HEK293 (cell line): ENCODE data around the gene TMEM256.

ENCODE experiments used
- CTCF ChIA-PET: fragments of 350-600 bp; formaldehyde crosslinking; extraction: SDS; loops from one replicate; lab custom pipeline; 2021; ENCODE audit warnings: antibody characterized with exemption; lab: Yijun Ruan, JAX
- POLR2A ChIA-PET: fragments of 300-600 bp; formaldehyde crosslinking; extraction: SDS; loops from one replicate; lab custom pipeline; 2020; ENCODE audit warnings: antibody characterized with exemption, inconsistent platforms; lab: Yijun Ruan, JAX
- H3K27ac ChIP-seq: fragments of 200-500 bp; sonication (Bioruptor generic); 2 replicates; pipeline ENCODE4 v1.5.1; 2014; ENCODE audit warnings: low read depth, low read length, control low read depth, inconsistent platforms; ENCODE audit errors: extremely low read depth
- H3K36me3 ChIP-seq, 2 experiments: fragments of 200-500 bp in 1 of 2; sonication (Bioruptor generic) in 1 of 2; 1 replicate in 1 of 2; 2 replicates in 1 of 2; pipeline ENCODE4 v1.5.1; 2014 to 2017; ENCODE audit warnings: inconsistent platforms in 2 of 2, low read length in 2 of 2; ENCODE audit not compliant: control insufficient read depth in 2 of 2, insufficient read depth in 1 of 2
- H3K4me1 ChIP-seq: fragments of 200-500 bp; sonication (Bioruptor generic); 2 replicates; pipeline ENCODE4 v1.5.1; 2014; ENCODE audit warnings: mild to moderate bottlenecking, low read length, inconsistent platforms; ENCODE audit not compliant: control insufficient read depth, insufficient read depth
- H3K4me3 ChIP-seq: 2 replicates; pipeline ENCODE4 v1.5.1; 2011; ENCODE audit warnings: low read depth, mild to moderate bottlenecking, control low read depth, low read length, moderate library complexity
- H3K9me3 ChIP-seq: fragments of 200-500 bp; sonication (Bioruptor generic); 2 replicates; pipeline ENCODE4 v1.5.1; 2014; ENCODE audit warnings: low read depth, low read length, inconsistent platforms; ENCODE audit not compliant: control insufficient read depth, insufficient read depth
- BCL11A ChIP-seq: fragments of 450-650 bp; formaldehyde crosslinking; IDR thresholded peaks from 2 replicates; pipeline ENCODE4 v1.5.1; 2016; ENCODE audit warnings: low read depth, missing biosample characterization, missing genetic modification characterization
- BCL6B ChIP-seq: fragments of 450-650 bp; formaldehyde crosslinking; IDR thresholded peaks from 2 replicates; pipeline ENCODE4 v1.5.1; 2017; ENCODE audit warnings: missing biosample characterization, missing genetic modification characterization
- GFI1B ChIP-seq: fragments of 450-650 bp; formaldehyde crosslinking; IDR thresholded peaks from 2 replicates; pipeline ENCODE4 v1.5.1; 2016; ENCODE audit warnings: missing biosample characterization, missing genetic modification characterization
- GLI4 ChIP-seq: fragments of 450-650 bp; formaldehyde crosslinking; IDR thresholded peaks from 2 replicates; pipeline ENCODE4 v1.5.1; 2016; ENCODE audit warnings: missing biosample characterization, missing genetic modification characterization
- HOXA7 ChIP-seq: sonication (generic); formaldehyde crosslinking; IDR thresholded peaks from 2 replicates; pipeline ENCODE4 v1.8.1; 2022; ENCODE audit warnings: missing genetic modification reagents, borderline replicate concordance
- HOXC10 ChIP-seq: sonication (generic); formaldehyde crosslinking; IDR thresholded peaks from 2 replicates; pipeline ENCODE4 v1.8.1; 2023; ENCODE audit warnings: mild to moderate bottlenecking, missing genetic modification reagents
- IKZF3 ChIP-seq: fragments of 450-650 bp; IDR thresholded peaks from 2 replicates; pipeline ENCODE4 v1.5.0; 2018; ENCODE audit warnings: missing biosample characterization, mild to moderate bottlenecking, missing genetic modification characterization, moderate library complexity
- KLF16 ChIP-seq: fragments of 450-650 bp; formaldehyde crosslinking; IDR thresholded peaks from 2 replicates; pipeline ENCODE4 v1.5.1; 2017; ENCODE audit warnings: missing biosample characterization, missing genetic modification characterization
- KLF7 ChIP-seq: fragments of 450-650 bp; formaldehyde crosslinking; IDR thresholded peaks from 2 replicates; pipeline ENCODE4 v1.5.1; 2016; ENCODE audit warnings: missing biosample characterization, missing genetic modification characterization, borderline replicate concordance
- MYNN ChIP-seq: fragments of 450-650 bp; formaldehyde crosslinking; IDR thresholded peaks from 2 replicates; pipeline ENCODE4 v1.5.1; 2016; ENCODE audit warnings: missing biosample characterization, missing genetic modification characterization, borderline replicate concordance
- OVOL3 ChIP-seq: fragments of 450-650 bp; formaldehyde crosslinking; IDR thresholded peaks from 2 replicates; pipeline ENCODE4 v1.5.1; 2016; ENCODE audit warnings: missing biosample characterization, missing genetic modification characterization
- PRDM1 ChIP-seq: fragments of 450-650 bp; formaldehyde crosslinking; IDR thresholded peaks from 2 replicates; pipeline ENCODE4; 2016; ENCODE audit warnings: missing biosample characterization, missing genetic modification characterization
- TRIM28 ChIP-seq: IDR thresholded peaks from 2 replicates; pipeline ENCODE4 v1.6.1; 2011; ENCODE audit warnings: low read length, control low read depth, borderline replicate concordance
- ZBTB7A ChIP-seq: fragments of 450-650 bp; formaldehyde crosslinking; IDR thresholded peaks from 2 replicates; pipeline ENCODE4 v1.5.1; 2016; ENCODE audit warnings: low read depth, missing biosample characterization, missing genetic modification characterization
- ZBTB8A ChIP-seq: fragments of 450-650 bp; formaldehyde crosslinking; IDR thresholded peaks from 2 replicates; pipeline ENCODE4 v1.5.1; 2016; ENCODE audit warnings: missing biosample characterization, missing genetic modification characterization
- ZFP3 ChIP-seq: fragments of 450-650 bp; formaldehyde crosslinking; IDR thresholded peaks from 2 replicates; pipeline ENCODE4 v1.5.1; 2016; ENCODE audit warnings: low read depth, missing biosample characterization, missing genetic modification characterization
- ZNF157 ChIP-seq: fragments of 450-650 bp; formaldehyde crosslinking; IDR thresholded peaks from 2 replicates; pipeline ENCODE4 v1.5.1; 2016; ENCODE audit warnings: missing biosample characterization, missing genetic modification characterization
- ZNF16 ChIP-seq: fragments of 450-650 bp; formaldehyde crosslinking; IDR thresholded peaks from 2 replicates; pipeline ENCODE4 v1.5.1; 2016; ENCODE audit warnings: low read depth, missing biosample characterization, missing genetic modification characterization
- ZNF174 ChIP-seq: fragments of 450-650 bp; formaldehyde crosslinking; IDR thresholded peaks from 2 replicates; pipeline ENCODE4 v1.5.0; 2017; ENCODE audit warnings: missing biosample characterization, mild to moderate bottlenecking, missing genetic modification characterization
- ZNF221 ChIP-seq: fragments of 450-650 bp; formaldehyde crosslinking; IDR thresholded peaks from 2 replicates; pipeline ENCODE4 v1.5.1; 2017; ENCODE audit warnings: missing biosample characterization, missing genetic modification characterization, borderline replicate concordance
- ZNF23 ChIP-seq: fragments of 450-650 bp; formaldehyde crosslinking; IDR thresholded peaks from 2 replicates; pipeline ENCODE4 v1.5.1; 2016; ENCODE audit warnings: missing biosample characterization, missing genetic modification characterization, borderline replicate concordance
- ZNF266 ChIP-seq: fragments of 450-650 bp; formaldehyde crosslinking; IDR thresholded peaks from 2 replicates; pipeline ENCODE4 v1.5.1; 2016; ENCODE audit warnings: missing biosample characterization, missing genetic modification characterization, low read depth
- ZNF274 ChIP-seq, 2 experiments: fragments of 200-500 bp in 1 of 2; fragments of 450-650 bp in 1 of 2; sonication (Bioruptor generic) in 1 of 2; formaldehyde crosslinking in 1 of 2; IDR thresholded peaks; 2 replicates each; pipeline versions ENCODE4 v1.5.1 to v1.6.1; 2014 to 2016; ENCODE audit warnings: borderline replicate concordance in 1 of 2, inconsistent platforms in 1 of 2, low read length in 1 of 2, missing biosample characterization in 1 of 2, missing genetic modification characterization in 1 of 2
- ZNF350 ChIP-seq: fragments of 450-650 bp; formaldehyde crosslinking; IDR thresholded peaks from 2 replicates; pipeline ENCODE4 v1.5.0; 2017; ENCODE audit warnings: missing biosample characterization, mild to moderate bottlenecking, missing genetic modification characterization
- ZNF366 ChIP-seq: fragments of 450-650 bp; formaldehyde crosslinking; conservative IDR thresholded peaks from 2 replicates; pipeline ENCODE4 v1.5.1; 2016; ENCODE audit warnings: missing biosample characterization, missing genetic modification characterization
- ZNF398 ChIP-seq: fragments of 450-650 bp; formaldehyde crosslinking; IDR thresholded peaks from 2 replicates; pipeline ENCODE4 v1.5.1; 2017; ENCODE audit warnings: missing biosample characterization, missing genetic modification characterization
- ZNF639 ChIP-seq: fragments of 450-650 bp; formaldehyde crosslinking; IDR thresholded peaks from 2 replicates; pipeline ENCODE4 v1.5.1; 2016; ENCODE audit warnings: missing biosample characterization, missing genetic modification characterization
- ZNF645 ChIP-seq: fragments of 450-650 bp; formaldehyde crosslinking; IDR thresholded peaks from 2 replicates; pipeline ENCODE4; 2016; ENCODE audit warnings: missing biosample characterization, missing genetic modification characterization
- ZNF654 ChIP-seq: fragments of 450-650 bp; formaldehyde crosslinking; IDR thresholded peaks from 2 replicates; pipeline ENCODE4 v1.5.1; 2016; ENCODE audit warnings: low read depth, missing biosample characterization, missing genetic modification characterization
- ZNF664 ChIP-seq: fragments of 450-650 bp; formaldehyde crosslinking; IDR thresholded peaks from 2 replicates; pipeline ENCODE4 v1.5.1; 2016; ENCODE audit warnings: missing biosample characterization, missing genetic modification characterization
- ZNF76 ChIP-seq: fragments of 450-650 bp; formaldehyde crosslinking; IDR thresholded peaks from 2 replicates; pipeline ENCODE4; 2016; ENCODE audit warnings: low read depth, missing biosample characterization, missing genetic modification characterization, borderline replicate concordance

Gene TMEM256

GRCh38 chr17:7370853-7371252 lies 33.0 kb downstream of the TMEM256 start:
- Histone ChIP-seq H3K4me3 (no peak overlapping the region), H3K27ac (no peak overlapping the region), H3K4me1 (no peaks in the 10 kb centered on the region), H3K36me3 (no peaks in the 10 kb centered on the region), H3K9me3 (no peaks in the 10 kb centered on the region)
- CTCF ChIA-PET, result interaction anchor here (0.6 to 1.9 kb wide), 6 partner anchors 9 to 190 kb away, joined by 3 to 13 read pairs (median 4); no protein-coding TSS in a partner anchor
- POLR2A ChIA-PET, result interaction anchor here (0.7 to 1.7 kb wide), 3 partner anchors 23 to 156 kb away, joined by 3 to 4 read pairs (median 4); partner anchors contain the start of genes PLSCR3 and TMEM256
- TF ChIP-seq KLF7 (tag by site-specific recombination) (no peak), ZNF645 (tag by site-specific recombination) (no peak), ZNF221 (tag by site-specific recombination) (no peak), HOXA7 (CRISPR knock-in tag) (no peak), ZFP3 (no peak), BCL6B (tag by site-specific recombination) (no peak), ZNF664 (no peak), MYNN (tag by site-specific recombination) (no peak), GFI1B (tag by site-specific recombination) (no peak), ZNF16 (tag by site-specific recombination) (no peak), GLI4 (tag by site-specific recombination) (no peak), OVOL3 (tag by site-specific recombination) (no peak), ZBTB7A (tag by site-specific recombination) (no peak), BCL11A (tag by site-specific recombination) (no peak), ZNF639 (tag by site-specific recombination) (no peak), ZBTB8A (no peak), KLF16 (tag by site-specific recombination) (no peak), ZNF654 (no peak)

GRCh38 chr17:7369825-7370224 lies 34.1 kb downstream of the TMEM256 start:
- H3K27ac ChIP-seq, result no peak overlapping the region
- TF ChIP-seq ZNF23 (tag by site-specific recombination) (no peak), ZNF366 (tag by site-specific recombination) (no peak), ZNF350 (no peak), ZNF266 (no peak), ZNF274 (IDR thresholded peaks at IDR 0.05; ENCODE audit: low read length) (no peak), ZNF274 (tag by site-specific recombination; IDR thresholded peaks at IDR 0.05; ENCODE audit: borderline replicate concordance) (no peak), TRIM28 (no peak), IKZF3 (no peak), ZNF157 (no peak), ZNF398 (tag by site-specific recombination) (no peak), ZNF174 (tag by site-specific recombination) (no peak), PRDM1 (no peak), ZNF76 (no peak), HOXC10 (CRISPR knock-in tag) (no peak)
- CTCF ChIA-PET, result interaction anchor here (0.8 to 1.9 kb wide), 5 partner anchors 13 to 191 kb away, joined by 3 to 13 read pairs (median 4); no protein-coding TSS in a partner anchor

More at GRCh38 chr17:7369825-7370224, 34.1 kb downstream of the TMEM256 start:
- no peak overlapping the region for H3K4me3 ChIP-seq
- POLR2A ChIA-PET, result interaction anchor here (1.7 kb wide), 1 partner anchor 34 kb away, joined by 4 read pairs; the partner anchor contains the start of gene TMEM256
- H3K4me1 ChIP-seq, result no peaks in the 10 kb centered on the region
- H3K9me3 ChIP-seq, result no peaks in the 10 kb centered on the region
- H3K36me3 ChIP-seq, result no peaks in the 10 kb centered on the region
